CD4-positive, alpha-beta T cell (primary cell): Measurements from ENCODE around the gene AK8. TPM values are rescaled to one million over a fixed set of nuclear protein-coding genes. Genes with fewer than 3 reads are reported as not detected.
"Not testable (repeated sequence)": the region's sequence is repeated elsewhere in the genome, so short reads cannot be mapped to it uniquely, and the experiment has no call there.

Experiments used
- ATAC-seq: fragments of 200-7000 bp; cut with Tn5 transposase; one replicate; pipeline ENCODE4 v1.10.0; 2022; ENCODE audit warnings: mild to moderate bottlenecking; ENCODE audit not compliant: poor library complexity
- CTCF ChIA-PET: fragments of 350-600 bp; sonication (Branson Sonifier 250); formaldehyde crosslinking; loops from one replicate; lab custom pipeline; 2021; ENCODE audit warnings: antibody characterized with exemption, inconsistent platforms; lab: Charles Lee
- POLR2A ChIA-PET: fragments of 350-600 bp; sonication (Branson Sonifier 250); formaldehyde crosslinking; loops from one replicate; lab custom pipeline; 2021; ENCODE audit warnings: antibody characterized with exemption, inconsistent platforms; lab: Charles Lee
- DNase-seq, 14 experiments: peaks; one replicate each; pipeline ENCODE4 v3.0.0-alpha.2; 2013 to 2020; ENCODE audit warnings: mixed read lengths in 2 of 14
- H3K27ac ChIP-seq, 2 donors: one replicate each; pipeline versions ENCODE4 v1.5.1 to v1.7.0; 2013; ENCODE audit warnings: low read length in 2 of 2, low read depth in 1 of 2, mild to moderate bottlenecking in 1 of 2
- H3K27me3 ChIP-seq, 2 experiments: 1 replicate in 1 of 2; 2 replicates in 1 of 2; pipeline versions ENCODE4 v1.6.1 to v1.7.0; 2013; ENCODE audit warnings: low read length in 2 of 2, control low read depth in 1 of 2, mild to moderate bottlenecking in 1 of 2, moderate library complexity in 1 of 2; ENCODE audit not compliant: insufficient read depth in 2 of 2, control insufficient read depth in 1 of 2
- H3K36me3 ChIP-seq: one replicate; pipeline ENCODE4 v1.6.1; 2013; ENCODE audit warnings: low read length, control low read depth; ENCODE audit not compliant: insufficient read depth
- H3K4me1 ChIP-seq: one replicate; pipeline ENCODE4 v1.6.1; 2013; ENCODE audit warnings: low read length, control low read depth; ENCODE audit not compliant: insufficient read depth
- H3K4me3 ChIP-seq: one replicate; pipeline ENCODE4 v1.5.1; 2013; ENCODE audit warnings: mild to moderate bottlenecking, low read length, moderate library complexity
- H3K9me3 ChIP-seq, 2 experiments: 1 replicate in 1 of 2; 2 replicates in 1 of 2; pipeline versions ENCODE4 v1.6.1 to v1.7.0; 2013; ENCODE audit warnings: low read length in 2 of 2, mild to moderate bottlenecking in 2 of 2, control low read depth in 1 of 2, moderate library complexity in 1 of 2; ENCODE audit not compliant: control insufficient read depth in 1 of 2, insufficient read depth in 1 of 2
- H3K27ac Mint-ChIP-seq: one replicate; pipeline ENCODE4 v1.8.0; 2020; ENCODE audit warnings: mixed read lengths
- H3K27me3 Mint-ChIP-seq: one replicate; pipeline ENCODE4 v1.8.0; 2021; ENCODE audit warnings: mixed read lengths
- H3K36me3 Mint-ChIP-seq: one replicate; pipeline ENCODE4 v1.8.0; 2021; ENCODE audit warnings: low read depth, mixed read lengths
- H3K4me1 Mint-ChIP-seq: one replicate; pipeline ENCODE4 v1.8.0; 2021; ENCODE audit warnings: low read depth, mixed read lengths
- H3K4me3 Mint-ChIP-seq: one replicate; pipeline ENCODE4 v1.8.0; 2020; ENCODE audit warnings: mild to moderate bottlenecking, mixed read lengths
- H3K9me3 Mint-ChIP-seq: one replicate; pipeline ENCODE4 v1.8.0; 2020; ENCODE audit warnings: mixed read lengths
- CTCF ChIP-seq: fragments of 200-600 bp; IDR thresholded peaks from one replicate; pipeline ENCODE4 v1.8.0; 2022; ENCODE audit warnings: antibody characterized with exemption, mild to moderate bottlenecking
- intact Hi-C, 2 experiments: fragments of 100-400 bp; cut with DNase I in 1 of 2; cut with micrococcal nuclease in 1 of 2; formaldehyde crosslinking; loops; one replicate each; pipeline versions ENCODE4 v1.15.1 to v1.9.0; 2023 to 2025; cut with DNase I, micrococcal nuclease
- total RNA-seq, 174 experiments: library from RNA in 2 of 174; stranded (reverse) in 2 of 174; gene quantifications; one replicate each; pipeline ENCODE4 v1.2.3 and lab custom pipeline; 2021 to 2026

Gene AK8
- total RNA-seq, 2 experiments from 2014 or later = not detected

- intact Hi-C loops = no loop called here
- Mint-ChIP-seq H3K27me3 (peaks cover 7% of the 10 kb centered on the region), H3K27ac (no peak overlapping the region), H3K9me3 (no peaks in the 10 kb centered on the region), H3K36me3 (no peaks in the 10 kb centered on the region), H3K4me1 (no peaks in the 10 kb centered on the region), H3K4me3 (no peak overlapping the region)
- DNase-seq (no peak), ATAC-seq (no peak)
- Histone ChIP-seq H3K27me3 (no peaks in the 10 kb centered on the region), H3K4me1 (no peaks in the 10 kb centered on the region), H3K36me3 (no peaks in the 10 kb centered on the region), H3K9me3 (no peaks in the 10 kb centered on the region), H3K27ac (no peak overlapping the region), H3K4me3 (no peak overlapping the region)
- POLR2A ChIA-PET = no interaction called here
- TF ChIP-seq CTCF = no peak
- CTCF ChIA-PET = no interaction called here
Observed at GRCh38 chr9:132711846-132712245, 166.2 kb downstream of the AK8 start.

DNA sequence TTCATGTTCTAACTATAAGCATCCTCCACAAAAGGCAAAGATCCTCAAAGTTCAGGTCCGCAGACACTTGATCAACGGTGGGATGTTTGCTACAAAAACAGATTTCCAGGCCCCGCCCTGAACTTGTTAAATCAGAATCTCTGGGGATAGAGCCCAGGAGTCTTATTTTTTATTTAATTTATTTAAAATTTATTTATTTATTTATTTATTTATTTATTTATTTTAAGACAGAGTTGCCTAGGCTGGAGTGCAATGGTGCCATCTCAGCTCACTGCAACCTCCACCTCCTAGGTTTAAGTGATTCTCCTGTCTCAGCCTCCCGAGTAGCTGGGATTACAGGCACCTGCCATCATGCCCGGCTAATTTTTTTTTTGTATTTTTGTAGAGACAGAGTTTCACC is 166.9 kb downstream of the AK8 start:
- H3K9me3 Mint-ChIP-seq, H3K4me1 ChIP-seq, H3K4me1 Mint-ChIP-seq, H3K36me3 ChIP-seq, intact Hi-C loops, H3K4me3 ChIP-seq, ATAC-seq, H3K27ac ChIP-seq, H3K27ac Mint-ChIP-seq, H3K27me3 ChIP-seq, DNase-seq, H3K4me3 Mint-ChIP-seq, POLR2A ChIA-PET, H3K36me3 Mint-ChIP-seq, H3K9me3 ChIP-seq, CTCF ChIA-PET: not testable (repeated sequence)
- peaks cover 14% of the 10 kb centered on the region for H3K27me3 Mint-ChIP-seq

- Histone ChIP-seq H3K4me3 (no peak overlapping the region), H3K9me3 (no peaks in the 10 kb centered on the region), H3K27ac (no peak overlapping the region), H3K36me3 (no peaks in the 10 kb centered on the region), H3K27me3 (no peaks in the 10 kb centered on the region), H3K4me1 (no peaks in the 10 kb centered on the region)
- TF ChIP-seq CTCF = no peak
- ChIA-PET CTCF (no interaction called here), POLR2A (no interaction called here)
- ATAC-seq = no peak
- Mint-ChIP-seq H3K27me3 (peaks cover 19% of the 10 kb centered on the region), H3K27ac (no peak overlapping the region), H3K4me1 (no peaks in the 10 kb centered on the region), H3K4me3 (no peak overlapping the region), H3K36me3 (no peaks in the 10 kb centered on the region), H3K9me3 (no peaks in the 10 kb centered on the region)
- intact Hi-C loops = loop anchor here (1.0 kb wide), 1 partner anchor 10 kb away; no protein-coding TSS in a partner anchor
- no peak for DNase-seq
Observed at GRCh38 chr9:132710333-132710732, 167.8 kb downstream of the AK8 start.

- Histone ChIP-seq H3K27me3 (no peaks in the 10 kb centered on the region), H3K4me3 (no peak overlapping the region), H3K27ac (no peak overlapping the region), H3K36me3 (no peaks in the 10 kb centered on the region), H3K9me3 (no peaks in the 10 kb centered on the region), H3K4me1 (no peaks in the 10 kb centered on the region)
- H3K36me3 Mint-ChIP-seq = no peaks in the 10 kb centered on the region
- no peak overlapping the region for H3K27ac Mint-ChIP-seq
- TF ChIP-seq CTCF = no peak
- intact Hi-C loops = no loop called here
- no peak for DNase-seq
- no peaks in the 10 kb centered on the region for H3K4me1 Mint-ChIP-seq
- H3K27me3 Mint-ChIP-seq = peaks cover 25% of the 10 kb centered on the region
- ChIA-PET POLR2A (no interaction called here), CTCF (no interaction called here)
- no peaks in the 10 kb centered on the region for H3K9me3 Mint-ChIP-seq
- no peak overlapping the region for H3K4me3 Mint-ChIP-seq
- ATAC-seq = no peak
Observed at GRCh38 chr9:132708769-132709430, 169.2 kb downstream of the AK8 start.
